ENCODE results near the gene RPP25L.
"Not testable (repeated sequence)": the region's sequence is repeated elsewhere in the genome, so short reads cannot be mapped to it uniquely, and the experiment has no call there.

RPP25L gene, protein sequence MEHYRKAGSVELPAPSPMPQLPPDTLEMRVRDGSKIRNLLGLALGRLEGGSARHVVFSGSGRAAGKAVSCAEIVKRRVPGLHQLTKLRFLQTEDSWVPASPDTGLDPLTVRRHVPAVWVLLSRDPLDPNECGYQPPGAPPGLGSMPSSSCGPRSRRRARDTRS

GRCh38 chr9:34611811-34612787, at the start of gene RPP25L:
RPP25L (minus strand) TSS chr9:34612097; CDS start chr9:34611296, 801 bp downstream.
- peak; percentile 29 for DNase-seq

DNA sequence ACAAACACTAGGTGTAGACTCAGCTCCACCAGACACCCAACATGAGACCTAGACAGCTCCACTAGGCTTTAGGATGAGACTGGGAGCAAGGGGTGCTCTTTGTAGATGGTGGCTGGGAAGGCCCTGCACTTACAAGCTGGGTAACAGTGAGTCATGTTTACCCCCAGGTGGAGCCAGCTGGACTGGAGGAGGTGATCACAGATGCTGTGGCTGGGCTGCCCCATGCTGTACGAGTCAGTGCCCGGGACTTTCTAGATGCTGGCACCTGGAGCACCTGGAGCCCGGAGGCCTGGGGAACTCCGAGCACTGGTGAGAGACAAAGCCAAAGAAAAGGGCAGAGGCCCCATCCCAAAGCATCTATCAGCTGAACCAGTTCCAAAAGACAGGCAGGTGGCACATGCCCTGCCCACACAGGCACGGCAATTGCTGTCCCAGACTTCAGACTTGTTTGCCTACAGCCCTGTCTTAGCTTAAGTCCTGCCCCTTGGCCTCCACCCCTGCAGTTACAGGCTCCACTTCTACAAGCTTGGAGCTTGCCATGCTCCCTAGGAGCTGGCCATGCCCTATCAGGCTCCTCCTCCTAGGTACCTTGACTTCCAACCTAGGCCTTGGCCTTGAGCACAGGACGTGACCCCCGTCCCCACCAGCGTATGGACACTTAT, 47.8 kb upstream of the RPP25L start:
- DNase-seq: peak; percentile 23

- no peak for DNase-seq
Observed at GRCh38 chr9:34658461-34658860, 46.6 kb upstream of the RPP25L start.

DNA sequence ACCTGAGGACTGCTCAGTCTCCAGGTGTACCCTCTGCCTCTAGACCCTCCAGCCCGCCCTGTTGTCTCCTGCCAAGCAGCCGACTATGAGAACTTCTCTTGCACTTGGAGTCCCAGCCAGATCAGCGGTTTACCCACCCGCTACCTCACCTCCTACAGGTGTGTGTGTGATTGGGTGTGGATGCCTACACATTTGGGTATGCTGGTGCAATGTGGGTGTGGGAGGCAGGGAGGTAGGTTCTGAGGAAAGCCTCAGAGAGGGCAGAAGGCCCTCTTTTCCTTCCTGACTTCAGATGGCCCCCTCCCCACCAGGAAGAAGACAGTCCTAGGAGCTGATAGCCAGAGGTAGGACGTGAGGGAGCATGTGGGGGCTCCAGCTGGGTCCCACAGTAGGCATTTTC, 45.1 kb upstream of the RPP25L start:
- DNase-seq: no peak

DNA sequence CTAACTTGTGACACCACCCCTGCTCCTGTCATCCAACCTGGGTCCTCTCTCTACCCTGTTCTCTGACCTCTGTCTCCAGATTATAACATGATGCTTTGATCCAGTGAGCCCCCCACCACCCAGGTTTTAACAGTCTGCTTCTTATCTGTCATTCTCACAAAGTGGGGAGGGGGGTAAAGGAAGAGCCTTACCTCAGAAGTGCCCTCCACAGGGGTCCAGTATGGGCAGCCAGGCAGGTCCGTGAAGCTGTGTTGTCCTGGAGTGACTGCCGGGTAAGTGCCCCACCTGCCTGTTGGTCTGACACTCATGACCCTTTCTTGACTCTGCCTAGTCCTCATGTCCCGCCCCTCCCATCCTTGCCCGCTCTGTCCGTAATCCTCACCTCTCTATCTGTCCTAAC, 43.5 kb upstream of the RPP25L start:
- DNase-seq: no peak

DNA sequence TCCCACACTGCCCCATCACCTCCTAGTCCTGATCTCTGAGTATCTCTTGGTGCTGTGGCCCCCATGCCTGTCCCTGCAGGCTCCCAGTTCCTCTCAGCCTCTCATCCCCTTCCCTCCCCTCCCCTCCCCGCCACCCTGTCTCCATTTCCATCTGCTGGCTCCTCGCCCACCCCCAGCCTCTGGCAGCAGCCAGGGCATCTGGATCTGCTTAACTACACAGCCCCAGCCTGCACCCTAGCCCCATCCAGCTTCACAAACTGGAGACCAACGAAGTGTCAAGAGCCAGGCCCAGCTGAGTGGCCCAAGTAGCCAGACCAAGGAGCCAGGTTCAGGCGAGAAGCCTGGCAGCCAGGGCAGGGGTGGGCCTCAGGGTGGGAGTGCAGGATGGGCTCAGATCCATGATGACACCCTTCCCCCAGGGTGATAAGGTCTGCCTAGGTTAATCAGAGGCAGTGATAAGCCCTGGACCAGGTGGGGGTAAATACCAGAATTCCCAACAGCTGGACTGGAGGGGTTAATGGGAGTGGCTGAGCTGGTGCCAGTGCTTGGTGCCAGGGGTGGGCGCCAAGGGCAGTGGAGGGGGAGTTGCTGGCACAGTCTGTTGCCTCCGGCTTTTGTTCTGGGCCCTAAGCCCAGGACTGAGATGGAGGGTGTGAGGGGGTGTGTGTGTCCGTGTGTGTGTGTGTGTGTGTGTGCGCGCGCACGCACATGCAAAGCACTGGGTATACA, 42.6 kb upstream of the RPP25L start:
- DNase-seq: no peak

DNA sequence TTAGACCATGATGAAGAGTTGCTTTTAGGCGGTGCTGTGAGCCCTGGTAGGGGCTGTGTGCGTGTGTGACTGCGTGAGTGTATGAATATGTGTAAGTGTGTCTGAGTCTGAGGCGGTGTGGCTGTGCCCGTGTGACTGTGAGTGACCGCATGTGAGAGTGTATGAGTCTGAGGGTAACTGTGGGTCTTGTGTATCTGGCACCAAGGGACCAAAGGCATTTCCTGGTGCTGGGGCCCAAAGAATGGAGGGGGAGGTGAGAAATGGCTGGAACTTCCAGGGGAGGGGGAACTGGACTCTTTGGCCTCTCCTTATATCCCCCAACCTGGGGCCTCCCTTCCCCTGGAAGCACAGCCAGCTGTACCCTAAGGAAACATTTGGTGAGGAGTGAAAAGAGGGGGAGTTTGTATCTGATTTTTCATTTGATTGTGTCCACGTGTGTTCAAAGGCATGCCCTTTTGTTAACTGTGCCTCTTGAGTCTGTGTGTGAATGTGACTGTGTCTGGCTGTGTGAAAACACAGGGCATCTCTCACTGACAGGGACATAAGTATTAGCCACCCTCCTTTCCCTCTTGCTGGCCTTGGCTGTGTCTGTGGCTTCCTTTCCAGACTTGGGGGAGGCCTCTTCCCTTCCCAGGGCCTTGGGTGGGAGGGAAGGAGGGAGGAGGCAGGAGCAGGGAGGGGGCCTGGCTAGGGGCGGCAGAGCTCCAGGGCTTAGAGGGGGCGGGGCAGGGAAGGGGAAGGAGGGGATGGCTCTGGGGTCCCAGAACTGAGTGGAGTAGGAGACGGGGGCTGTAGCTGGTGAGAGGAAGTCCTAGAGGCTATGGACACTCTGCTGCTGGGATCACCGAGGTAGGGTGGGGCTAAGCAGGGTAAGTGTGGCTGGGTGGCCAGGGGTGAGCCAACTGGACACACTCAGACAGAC, 41.5 kb upstream of the RPP25L start:
- DNase-seq: no peak

DNA sequence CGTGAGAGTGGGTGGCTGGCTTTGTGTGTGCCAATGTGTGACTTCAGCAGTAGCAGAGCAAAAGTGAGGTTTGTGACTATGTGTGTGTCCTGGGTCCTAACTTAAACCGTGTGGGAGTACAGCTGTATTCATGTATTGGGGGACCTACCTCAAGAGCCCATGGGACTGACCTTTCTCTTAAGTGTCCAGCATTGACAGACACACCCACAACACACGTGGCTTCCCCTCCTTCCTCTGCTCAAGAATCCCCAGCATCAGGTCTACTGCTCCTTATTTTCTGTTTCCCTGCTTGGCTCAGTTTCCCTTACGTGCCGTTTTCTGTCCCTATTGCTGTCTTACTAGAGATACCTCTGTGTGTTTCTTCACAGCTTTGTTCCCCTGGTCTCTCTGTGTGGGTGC, 40.7 kb upstream of the RPP25L start:
- no peak for DNase-seq

- DNase-seq: peak; percentile 60
Observed at GRCh38 chr9:34651876-34652601, 40.1 kb upstream of the RPP25L start, which contains the start of gene IL11RA. IL11RA (plus strand) TSS chr9:34652185; CDS start chr9:34655218, 3,033 bp downstream.

DNA sequence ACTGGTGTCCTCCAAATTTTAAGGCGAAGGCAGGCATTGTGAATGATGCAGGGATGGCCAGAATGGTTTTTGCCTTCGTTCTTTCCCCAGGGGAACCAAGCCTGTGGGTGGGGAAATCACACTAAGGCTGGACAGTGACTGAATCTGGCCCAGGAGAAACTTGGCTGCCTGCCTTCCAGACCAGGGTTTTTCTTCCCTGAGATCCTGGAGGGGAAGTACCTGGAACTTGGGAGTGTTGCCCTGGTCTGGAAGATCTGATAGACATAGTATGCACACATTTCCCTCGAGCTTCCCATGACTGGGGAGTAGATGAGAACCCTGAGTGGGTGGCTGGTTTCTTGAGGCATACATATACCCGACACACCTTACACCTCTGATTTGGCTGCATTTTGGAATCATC, 39.4 kb upstream of the RPP25L start:
- DNase-seq: no peak

- DNase-seq: no peak
Observed at GRCh38 chr9:34650816-34651215, 38.9 kb upstream of the RPP25L start.

DNA sequence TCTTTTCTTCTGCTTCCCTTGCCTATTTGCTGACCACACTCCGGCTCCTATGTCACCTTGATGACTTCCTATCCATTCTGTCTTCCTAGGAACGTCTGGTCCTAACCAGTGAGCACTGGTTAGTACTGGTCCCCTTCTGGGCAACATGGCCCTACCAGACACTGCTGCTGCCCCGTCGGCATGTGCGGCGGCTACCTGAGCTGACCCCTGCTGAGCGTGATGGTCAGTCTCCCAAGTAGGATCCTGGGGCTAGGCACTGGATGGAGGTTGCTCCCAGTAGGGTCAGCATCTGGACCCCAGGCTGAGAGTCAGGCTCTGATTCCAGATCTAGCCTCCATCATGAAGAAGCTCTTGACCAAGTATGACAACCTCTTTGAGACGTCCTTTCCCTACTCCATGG, 36.8 kb upstream of the RPP25L start:
- no peak for DNase-seq

- DNase-seq: no peak
Observed at GRCh38 chr9:34647651-34648050, 35.8 kb upstream of the RPP25L start.

GRCh38 chr9:34647084-34647403, 35.1 kb upstream of the RPP25L start:
- no peak for DNase-seq

- peak; percentile 80 for DNase-seq
Observed at GRCh38 chr9:34646211-34647083, 34.5 kb upstream of the RPP25L start, which contains the start of gene GALT. GALT (plus strand) TSS chr9:34646675; CDS start chr9:34646705, 30 bp downstream.

- DNase-seq: no peak
Observed at GRCh38 chr9:34644766-34645314, 32.9 kb upstream of the RPP25L start.

DNA sequence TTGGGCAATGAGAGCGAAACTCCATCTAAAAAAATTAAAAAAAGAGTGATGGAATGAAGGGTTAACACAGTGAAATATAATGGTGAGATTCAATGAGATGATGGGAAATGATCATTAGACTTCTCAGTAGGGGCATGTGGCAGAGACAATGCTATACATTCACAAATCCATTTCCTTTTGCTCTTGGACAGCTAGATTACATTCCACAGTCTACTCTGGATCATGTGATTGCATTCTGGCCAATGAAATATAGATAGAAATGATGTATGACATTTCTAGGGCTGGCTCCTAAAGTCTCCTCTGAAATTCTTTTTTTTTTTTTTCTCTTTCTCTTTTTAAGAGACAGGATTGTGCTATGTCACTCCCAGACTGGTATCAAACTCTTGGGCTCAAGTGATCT, 30.8 kb upstream of the RPP25L start:
- DNase-seq: no peak

DNA sequence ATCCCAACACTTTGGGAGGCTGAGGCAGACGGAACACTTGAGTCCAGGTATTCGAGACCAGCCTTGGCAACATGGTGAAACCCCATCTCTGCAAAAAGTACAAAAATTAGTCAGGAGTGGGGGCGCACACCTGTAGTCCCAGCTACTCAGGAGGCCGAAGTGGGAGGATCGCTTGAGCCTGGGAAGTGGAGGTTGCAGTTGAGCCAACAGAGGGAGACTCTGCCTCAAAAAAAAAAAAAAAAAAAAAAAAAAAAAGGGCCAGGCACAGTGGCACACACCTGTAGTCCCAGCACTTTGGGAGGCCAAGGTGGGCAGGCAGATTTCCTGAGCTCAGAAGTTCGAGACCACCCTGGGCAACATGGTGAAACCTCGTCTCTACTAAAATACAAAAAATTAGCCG, 27.4 kb upstream of the RPP25L start:
- DNase-seq: not testable (repeated sequence)

- DNase-seq: no peak
Observed at GRCh38 chr9:34638138-34638445, 26.2 kb upstream of the RPP25L start.

All from kidney glomerular epithelial cell (primary cell).